ACHN (cell line): ENCODE measurements around the gene TUBA8.
"Not testable (repeated sequence)": the region's sequence is repeated elsewhere in the genome, so short reads cannot be mapped to it uniquely, and the experiment has no call there.

Experiments used
- DNase-seq: peaks from one replicate; pipeline ENCODE4 v3.0.0-alpha.2; 2015
- in situ Hi-C: cut with HindIII; loops from 2 replicates; pipeline ENCODE4 v1.10.0; 2017; ENCODE audit warnings: low sequenced_read_pairs, low pct_ligation_motif_present, low pct_unique_long_range_greater_than_20kb

Gene TUBA8

GRCh38 chr22:18152519-18152918 lies 41.9 kb downstream of the TUBA8 start:
- in situ Hi-C loops: no loop called here

DNA sequence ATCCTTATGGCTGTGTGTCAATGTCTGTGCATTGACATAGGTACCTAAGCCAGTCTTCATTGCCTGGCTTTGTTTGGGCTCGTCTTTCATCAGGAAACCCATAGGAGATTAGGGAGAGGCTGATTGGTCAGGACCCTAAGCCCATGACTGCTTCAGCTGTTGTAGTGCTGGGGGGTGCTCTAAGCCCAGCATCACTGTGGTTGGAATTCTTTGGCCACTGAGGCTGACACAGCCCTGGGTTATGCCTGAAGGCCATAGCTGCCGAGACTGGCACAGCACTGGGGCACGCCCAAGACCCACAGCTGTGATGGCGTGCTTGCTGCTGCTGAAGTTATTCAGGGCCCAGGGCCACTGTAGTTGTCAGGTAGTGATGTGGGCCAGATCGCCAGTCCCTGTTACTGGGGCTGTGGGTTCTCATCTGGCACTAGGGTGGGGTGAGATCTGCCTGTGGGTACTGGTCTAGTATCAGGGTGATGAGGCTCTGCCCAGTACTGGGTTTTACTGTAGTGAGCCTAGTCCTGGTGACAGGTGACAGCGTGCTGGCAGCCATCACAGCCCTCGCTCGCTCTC lies 44.3 kb downstream of the TUBA8 start:
- DNase-seq: no peak

More at GRCh38 chr22:18152519-18152918, 41.9 kb downstream of the TUBA8 start:
- DNase-seq: no peak

GRCh38 chr22:18155546-18155945 lies 44.9 kb downstream of the TUBA8 start:
- DNase-seq, in situ Hi-C loops: not testable (repeated sequence)

More for the DNA sequence above, 44.3 kb downstream of the TUBA8 start:
- in situ Hi-C loops: no loop called here

DNA sequence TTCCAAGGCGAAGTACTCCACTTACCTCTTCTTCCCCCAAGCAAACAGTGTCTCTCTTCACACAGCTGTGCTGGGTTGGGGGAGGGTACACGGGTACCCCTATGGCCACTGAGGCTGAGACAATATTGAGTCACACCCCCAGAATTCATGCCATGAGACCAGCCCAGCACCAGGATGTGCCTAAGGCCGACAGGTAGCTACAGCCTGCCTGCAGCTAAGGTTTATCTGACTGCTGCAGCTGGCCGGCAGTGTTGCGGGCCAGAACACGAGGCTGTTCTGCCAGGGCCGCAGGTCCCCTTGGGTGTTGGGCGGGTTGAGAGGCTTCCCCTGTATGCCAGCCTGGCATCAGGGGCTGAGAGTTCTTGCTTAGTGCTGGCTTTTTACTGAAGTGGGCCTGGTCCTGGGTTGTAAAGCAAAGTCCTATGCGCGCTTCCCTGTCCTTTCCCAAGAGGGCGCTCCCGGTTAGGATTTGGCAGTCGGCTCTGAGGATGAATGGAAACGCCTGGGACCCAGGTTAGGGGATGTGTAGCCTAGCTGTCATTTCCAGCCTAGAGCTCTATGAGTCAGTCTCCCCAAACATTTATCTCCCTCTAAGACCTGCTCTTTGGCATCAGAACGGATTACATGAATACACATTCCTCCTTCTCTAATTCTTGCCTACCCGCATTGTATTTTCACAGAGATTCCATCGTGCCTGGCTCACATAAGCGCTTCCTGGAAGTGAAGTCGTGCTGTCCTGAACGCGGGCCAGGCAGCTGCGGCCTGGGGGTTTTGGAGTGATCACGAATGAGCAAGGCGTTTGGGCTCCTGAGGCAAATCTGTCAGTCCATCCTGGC lies 46.5 kb downstream of the TUBA8 start:
- DNase-seq: peak; percentile 62
- in situ Hi-C loops: no loop called here

DNA sequence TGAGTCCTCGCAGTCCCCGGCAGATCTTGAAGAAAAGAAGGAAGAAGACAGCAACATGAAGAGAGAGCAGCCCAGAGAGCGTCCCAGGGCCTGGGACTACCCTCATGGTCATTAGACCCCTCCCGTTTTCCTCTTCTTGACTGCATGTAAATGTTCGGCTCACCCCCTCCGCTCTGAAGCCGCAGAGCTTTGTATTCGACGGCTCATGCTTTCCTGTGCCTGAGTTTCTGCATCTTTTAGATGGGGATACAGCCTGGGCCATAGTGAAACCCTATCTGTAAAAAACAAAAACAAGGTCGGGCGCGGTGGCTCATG lies 47.1 kb downstream of the TUBA8 start:
- no peak for DNase-seq
- in situ Hi-C loops: no loop called here

GRCh38 chr22:18160641-18161040 lies 50.0 kb downstream of the TUBA8 start:
- DNase-seq, in situ Hi-C loops: not testable (repeated sequence)

DNA sequence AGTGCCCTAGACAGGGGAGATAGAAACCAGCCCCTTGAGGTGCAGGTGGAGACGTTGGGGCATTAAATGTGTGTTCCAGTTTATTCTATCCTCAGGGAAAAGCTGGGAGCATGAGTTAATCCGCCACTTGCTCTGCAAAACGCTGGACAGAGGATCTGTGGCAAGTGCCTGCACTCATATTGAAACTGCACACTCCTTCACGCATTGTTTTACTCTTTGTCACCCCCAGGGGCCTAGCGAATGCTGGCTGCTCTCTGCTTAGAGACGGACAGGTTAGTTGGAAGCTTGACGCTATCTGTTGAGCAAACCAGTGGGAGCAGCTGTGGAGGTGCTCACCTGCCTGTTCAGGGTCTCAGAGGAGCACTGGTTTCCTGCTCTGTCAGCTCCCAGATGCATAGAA lies 53.2 kb downstream of the TUBA8 start:
- DNase-seq, in situ Hi-C loops: not testable (repeated sequence)

- in situ Hi-C loops: not testable (repeated sequence)
- peak; percentile 11 for DNase-seq
These were observed 54.0 kb downstream of the TUBA8 start for GRCh38 chr22:18164584-18164983.

DNA sequence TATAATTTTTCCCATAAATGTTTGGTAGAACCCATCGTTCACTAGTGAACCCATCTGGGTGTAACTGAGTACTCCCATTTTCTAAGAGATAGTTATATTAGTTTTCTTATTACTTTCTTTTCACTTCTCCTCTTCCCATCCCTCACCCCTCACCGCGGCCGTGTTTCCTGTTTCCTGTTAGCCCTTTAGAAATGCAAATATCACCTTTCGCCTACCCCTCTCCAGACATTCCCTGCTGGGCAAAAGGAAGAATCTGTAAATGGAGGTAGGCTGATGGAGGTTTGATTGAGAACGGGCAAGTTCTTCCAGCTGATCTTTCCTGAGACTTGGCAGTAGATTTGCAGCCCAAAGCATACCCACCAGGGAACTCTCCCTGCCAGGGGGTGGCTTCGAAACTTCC lies 54.7 kb downstream of the TUBA8 start:
- DNase-seq, in situ Hi-C loops: not testable (repeated sequence)

- DNase-seq, in situ Hi-C loops: not testable (repeated sequence)
These were observed 59.7 kb downstream of the TUBA8 start for GRCh38 chr22:18170284-18170683.

DNA sequence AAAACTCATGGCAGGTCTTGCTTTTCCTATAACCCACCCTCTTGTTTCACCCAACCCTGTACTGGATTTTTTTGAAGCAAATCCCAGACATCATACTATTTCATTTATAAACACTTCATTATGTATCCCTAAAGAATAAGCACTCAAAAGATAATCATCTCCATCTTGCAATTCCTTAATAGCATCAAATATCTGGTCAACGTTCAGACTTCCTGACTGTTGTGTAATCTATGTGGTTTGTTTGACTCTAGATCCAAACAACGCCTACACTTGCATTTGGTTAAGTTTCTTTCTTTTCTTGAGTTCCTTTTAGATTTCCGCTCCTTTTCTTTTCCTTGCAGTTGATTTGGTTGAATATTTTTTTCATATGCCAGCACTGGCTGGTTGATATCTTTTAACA lies 61.6 kb downstream of the TUBA8 start:
- in situ Hi-C loops, DNase-seq: not testable (repeated sequence)

DNA sequence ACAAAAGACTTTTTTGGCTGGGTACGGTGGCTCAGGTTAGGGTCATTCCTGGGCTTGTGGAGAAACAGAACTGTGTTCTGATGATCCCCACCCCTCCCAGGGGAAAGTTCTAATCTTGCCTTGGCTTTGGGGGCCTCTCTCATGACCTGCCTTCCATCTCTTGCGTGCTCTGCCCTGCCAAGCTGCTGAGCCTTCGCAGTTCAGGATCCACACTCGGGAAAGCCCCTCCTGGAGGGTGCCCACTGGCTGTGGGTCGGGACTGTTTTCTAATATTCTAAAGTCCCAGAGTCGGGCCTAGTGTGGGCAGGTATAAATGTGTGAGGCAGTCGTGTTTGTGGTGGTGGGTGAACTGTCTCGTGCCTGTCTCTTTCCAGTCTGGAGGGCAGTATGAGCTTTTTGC lies 62.2 kb downstream of the TUBA8 start:
- DNase-seq, in situ Hi-C loops: not testable (repeated sequence)

GRCh38 chr22:18173441-18173840 lies 62.8 kb downstream of the TUBA8 start:
- in situ Hi-C loops, DNase-seq: not testable (repeated sequence)
